Astrocyte of the spinal cord (primary cell): Measurements from ENCODE around the gene TAF3.
A peak's percentile ranks its signal among the peaks of the same experiment; 100 is the strongest.
"Not testable (repeated sequence)": the region's sequence is repeated elsewhere in the genome, so short reads cannot be mapped to it uniquely, and the experiment has no call there.

ENCODE experiments used
- DNase-seq: peaks from one replicate; pipeline ENCODE4 v3.0.0; 2011; ENCODE audit warnings: low read depth, low spot score
- H3K4me3 ChIP-seq: 2 replicates; pipeline ENCODE4 v1.5.1; 2011; ENCODE audit warnings: low read depth, mild to moderate bottlenecking, low read length, moderate library complexity
- in situ Hi-C: cut with HindIII; loops from 2 replicates; pipeline ENCODE4 v1.10.0; 2017; ENCODE audit warnings: low sequenced_read_pairs
- TF ChIP-seq, protein P1 (sequence below): IDR thresholded peaks from 2 replicates; pipeline ENCODE4 v1.5.1; 2012; ENCODE audit warnings: low read depth, mild to moderate bottlenecking, low read length, inconsistent platforms

The TAF3 gene

DNA sequence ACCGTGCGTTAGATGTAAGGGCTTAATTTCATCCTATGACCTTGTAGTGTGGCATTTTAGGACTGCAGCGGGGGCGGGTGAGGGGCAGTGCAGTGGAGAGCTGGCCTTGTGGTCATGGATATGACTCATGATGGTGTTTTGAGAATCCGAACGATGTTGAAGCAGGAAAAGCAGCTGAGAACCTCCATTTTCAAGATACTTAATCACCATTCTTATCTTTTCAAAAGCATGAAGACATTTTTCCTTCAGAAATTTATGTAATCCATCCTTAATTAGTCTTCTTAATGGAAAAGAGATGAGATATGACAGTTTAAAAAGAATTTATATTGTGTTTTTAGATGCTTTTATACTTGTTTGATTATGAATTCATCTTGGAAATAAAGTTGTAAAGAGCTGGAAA lies 20.7 kb upstream of the TAF3 start:
- no peak overlapping the region for H3K4me3 ChIP-seq
- in situ Hi-C loops: no loop called here
- peak; percentile 92 for DNase-seq
- TF ChIP-seq, protein P1, sequence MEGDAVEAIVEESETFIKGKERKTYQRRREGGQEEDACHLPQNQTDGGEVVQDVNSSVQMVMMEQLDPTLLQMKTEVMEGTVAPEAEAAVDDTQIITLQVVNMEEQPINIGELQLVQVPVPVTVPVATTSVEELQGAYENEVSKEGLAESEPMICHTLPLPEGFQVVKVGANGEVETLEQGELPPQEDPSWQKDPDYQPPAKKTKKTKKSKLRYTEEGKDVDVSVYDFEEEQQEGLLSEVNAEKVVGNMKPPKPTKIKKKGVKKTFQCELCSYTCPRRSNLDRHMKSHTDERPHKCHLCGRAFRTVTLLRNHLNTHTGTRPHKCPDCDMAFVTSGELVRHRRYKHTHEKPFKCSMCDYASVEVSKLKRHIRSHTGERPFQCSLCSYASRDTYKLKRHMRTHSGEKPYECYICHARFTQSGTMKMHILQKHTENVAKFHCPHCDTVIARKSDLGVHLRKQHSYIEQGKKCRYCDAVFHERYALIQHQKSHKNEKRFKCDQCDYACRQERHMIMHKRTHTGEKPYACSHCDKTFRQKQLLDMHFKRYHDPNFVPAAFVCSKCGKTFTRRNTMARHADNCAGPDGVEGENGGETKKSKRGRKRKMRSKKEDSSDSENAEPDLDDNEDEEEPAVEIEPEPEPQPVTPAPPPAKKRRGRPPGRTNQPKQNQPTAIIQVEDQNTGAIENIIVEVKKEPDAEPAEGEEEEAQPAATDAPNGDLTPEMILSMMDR: no peak

DNA sequence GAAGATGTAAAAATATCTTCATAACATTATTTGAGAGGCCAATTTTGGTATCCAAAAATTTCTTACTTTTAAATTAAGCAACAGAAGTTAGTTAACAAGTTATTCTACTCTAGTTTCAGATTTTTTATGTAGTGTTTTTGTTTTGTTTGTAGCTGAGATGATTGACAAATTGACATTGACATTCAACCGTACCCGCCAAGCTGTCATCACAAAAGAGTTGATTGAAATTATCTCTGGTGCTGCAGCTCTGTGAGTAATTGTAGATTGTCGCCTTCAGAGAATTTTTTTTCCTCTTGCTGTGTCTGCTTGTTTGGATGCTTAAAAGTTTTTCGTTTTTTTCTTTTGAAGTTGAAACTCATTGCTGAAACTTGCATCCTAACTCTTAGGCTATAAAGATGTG lies 15.7 kb upstream of the TAF3 start:
- TF ChIP-seq, protein P1: no peak
- no peak for DNase-seq
- no peak overlapping the region for H3K4me3 ChIP-seq
- in situ Hi-C loops: no loop called here

DNA sequence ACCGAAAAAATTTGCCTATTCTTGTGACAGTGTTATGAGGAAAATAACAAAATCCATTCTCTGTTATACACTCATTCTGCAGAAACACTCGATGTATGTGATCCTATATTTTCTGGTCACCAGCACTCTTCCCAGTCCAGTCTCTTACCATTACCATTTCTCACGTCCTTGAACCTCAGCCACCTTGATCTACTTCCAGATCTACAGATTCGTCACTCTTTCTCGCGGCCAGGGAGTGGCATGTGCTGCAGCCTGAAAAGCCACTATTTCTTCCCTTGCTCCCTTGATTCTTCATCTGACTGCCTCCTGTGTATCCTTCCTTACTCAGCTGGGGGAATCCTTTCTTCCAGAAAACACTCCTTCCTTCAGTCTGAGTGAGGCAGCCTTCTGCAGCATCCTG lies 14.1 kb upstream of the TAF3 start:
- TF ChIP-seq, protein P1: no peak
- DNase-seq: no peak
- in situ Hi-C loops: no loop called here
- H3K4me3 ChIP-seq: no peak overlapping the region

DNA sequence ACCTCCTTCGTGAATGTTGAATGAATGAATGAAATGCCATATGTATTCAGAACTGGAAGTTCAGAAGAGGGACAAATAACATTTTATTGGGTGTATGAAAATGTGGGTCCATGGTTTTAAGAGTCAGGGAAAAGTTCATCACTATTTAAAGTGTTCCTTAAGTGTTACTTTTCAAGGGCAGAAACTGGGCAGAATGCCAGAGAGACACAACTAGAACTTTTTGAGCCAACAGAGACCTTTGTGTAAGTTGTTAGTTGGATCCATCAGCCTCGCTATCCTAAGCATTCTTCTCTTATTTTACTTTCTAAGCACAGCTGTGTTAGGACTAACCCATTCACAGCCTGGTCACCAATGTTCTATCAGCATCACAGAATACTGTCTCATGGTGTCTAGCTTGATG lies 13.6 kb upstream of the TAF3 start:
- no peak overlapping the region for H3K4me3 ChIP-seq
- no peak for DNase-seq
- in situ Hi-C loops: no loop called here
- TF ChIP-seq, protein P1: no peak

DNA sequence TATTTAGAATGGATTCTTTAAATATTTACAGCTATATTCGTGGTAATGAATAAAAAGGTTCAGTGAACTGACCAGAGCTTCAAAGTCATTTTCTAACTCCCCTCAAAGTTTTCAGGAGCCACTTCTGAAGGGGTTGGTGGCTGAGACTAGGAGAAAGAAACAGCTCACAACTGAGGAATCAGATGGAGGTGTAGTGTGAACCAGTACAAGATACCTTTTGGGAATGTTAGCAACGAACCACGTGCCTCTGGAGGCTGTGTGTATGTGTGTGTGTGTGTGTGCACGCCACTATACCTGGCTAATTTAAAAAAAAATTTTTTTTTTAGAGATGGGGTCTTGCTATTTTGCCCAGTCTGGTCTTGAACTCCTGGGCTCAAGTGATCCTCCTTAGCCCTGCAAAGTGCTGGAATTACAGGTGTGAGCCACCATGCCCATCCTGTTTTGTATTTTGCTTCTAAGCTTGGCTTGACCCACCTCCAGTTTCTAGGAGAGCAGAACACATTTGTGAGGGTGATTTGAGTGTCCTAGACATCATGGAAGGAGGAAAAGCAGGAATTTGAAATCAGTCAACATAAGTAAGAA lies 9.5 kb upstream of the TAF3 start:
- no peak overlapping the region for H3K4me3 ChIP-seq
- no peak for DNase-seq
- TF ChIP-seq, protein P1: no peak
- in situ Hi-C loops: no loop called here

DNA sequence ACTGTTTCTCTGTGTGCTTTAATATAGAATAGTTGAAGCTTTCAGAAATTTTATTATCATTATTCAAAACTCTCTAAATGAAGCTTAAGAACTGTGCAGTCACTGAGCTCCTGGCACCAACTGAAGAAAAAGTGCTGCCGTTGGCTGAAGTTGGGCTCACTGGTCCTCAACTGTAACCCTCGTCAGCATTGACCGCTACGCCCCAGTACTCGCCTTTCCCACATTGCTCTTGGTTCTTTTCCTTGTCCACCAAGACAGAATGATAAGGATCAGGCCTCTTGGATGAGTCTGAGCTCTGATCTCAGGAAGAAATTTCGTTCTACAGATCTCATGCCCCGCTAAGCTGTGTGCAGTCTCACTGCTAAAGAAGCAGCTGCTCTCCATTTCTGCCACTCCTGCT lies 7.9 kb upstream of the TAF3 start:
- TF ChIP-seq, protein P1: no peak
- no peak for DNase-seq
- H3K4me3 ChIP-seq: no peak overlapping the region
- in situ Hi-C loops: no loop called here

DNA sequence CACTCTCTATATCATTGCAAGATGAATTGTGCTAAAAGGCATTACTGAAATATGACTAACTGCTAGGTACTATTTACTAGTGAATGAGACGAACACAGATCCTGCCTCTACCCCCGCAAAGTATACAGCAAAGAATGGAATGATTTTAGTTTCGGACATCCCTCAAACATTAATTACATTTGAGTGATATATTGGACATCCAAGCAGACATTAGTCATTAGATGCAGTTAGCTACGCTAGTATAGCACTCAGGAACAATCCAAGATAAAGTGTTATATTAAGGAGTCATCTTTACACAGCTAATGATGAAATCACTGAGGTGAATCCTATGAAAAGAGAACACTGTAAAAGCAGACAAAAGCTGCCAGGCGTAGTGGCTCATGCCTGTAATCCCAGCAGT lies 7.3 kb upstream of the TAF3 start:
- in situ Hi-C loops: no loop called here
- H3K4me3 ChIP-seq: no peak overlapping the region
- TF ChIP-seq, protein P1: no peak
- DNase-seq: no peak

DNA sequence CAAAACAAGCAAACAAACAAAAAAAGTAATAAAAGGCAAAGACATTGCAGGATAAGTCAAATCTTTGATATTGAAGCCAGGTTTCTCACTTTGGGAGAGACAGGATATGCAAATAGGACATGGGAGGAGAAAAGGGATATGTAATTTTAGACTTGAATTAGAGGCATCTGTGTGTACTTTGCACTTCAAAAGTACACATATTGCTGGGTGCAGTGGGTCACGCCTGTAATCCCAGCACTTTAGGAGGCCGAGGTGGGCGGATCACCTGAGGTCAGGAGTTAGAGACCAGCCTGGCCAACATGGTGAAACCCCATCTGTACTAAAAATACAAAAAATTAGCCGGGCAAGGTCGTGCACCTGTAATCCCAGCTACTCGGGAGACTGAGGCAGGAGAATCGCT lies 6.6 kb upstream of the TAF3 start:
- H3K4me3 ChIP-seq, DNase-seq, in situ Hi-C loops: not testable (repeated sequence)
